Activated naive CD8-positive, alpha-beta T cell treated with anti-CD3 and anti-CD28 coated beads, Interleukin-2, amount 10 ng/mL, durations not matched to agents 7 days and 5 days (primary cell): Measurements from ENCODE around the gene RAB5B. TPM values are rescaled to one million over a fixed set of nuclear protein-coding genes. Genes with fewer than 3 reads are reported as not detected.
"Not testable (repeated sequence)": the region's sequence is repeated elsewhere in the genome, so short reads cannot be mapped to it uniquely, and the experiment has no call there.

ENCODE experiments used
- ATAC-seq: fragments of 150-1000 bp; cut with Tn5 transposase; one replicate; pipeline ENCODE4 v1.10.0; 2021; ENCODE audit warnings: low read depth, moderate library complexity
- POLR2A ChIA-PET: fragments of 350-600 bp; sonication (Branson Sonifier 250); formaldehyde crosslinking; loops from one replicate; lab custom pipeline; 2021; ENCODE audit warnings: antibody characterized with exemption; lab: Charles Lee
- DNase-seq: peaks from one replicate; pipeline ENCODE4 v3.0.0; 2021
- H3K27ac Mint-ChIP-seq: one replicate; pipeline ENCODE4 v1.8.0; 2022; ENCODE audit warnings: mild to moderate bottlenecking, mixed read lengths
- H3K27me3 Mint-ChIP-seq: one replicate; pipeline ENCODE4 v1.8.0; 2022; ENCODE audit warnings: mild to moderate bottlenecking, moderate library complexity, mixed read lengths
- H3K36me3 Mint-ChIP-seq: one replicate; pipeline ENCODE4 v1.8.0; 2021; ENCODE audit warnings: mild to moderate bottlenecking, mixed read lengths
- H3K4me1 Mint-ChIP-seq: one replicate; pipeline ENCODE4 v1.8.0; 2021; ENCODE audit warnings: mixed read lengths
- H3K4me3 Mint-ChIP-seq: one replicate; pipeline ENCODE4 v1.8.0; 2022; ENCODE audit warnings: mild to moderate bottlenecking, moderate library complexity, mixed read lengths
- H3K9me3 Mint-ChIP-seq: one replicate; pipeline ENCODE4 v1.8.0; 2021; ENCODE audit warnings: mixed read lengths
- total RNA-seq, 2 experiments: library from RNA; stranded (reverse); gene quantifications; one replicate each; pipeline ENCODE4 v1.2.3, GENCODE V29; 2021

The RAB5B gene
- total RNA-seq, 2 experiments from 2014 or later = 69.7 to 72.4 TPM

DNA sequence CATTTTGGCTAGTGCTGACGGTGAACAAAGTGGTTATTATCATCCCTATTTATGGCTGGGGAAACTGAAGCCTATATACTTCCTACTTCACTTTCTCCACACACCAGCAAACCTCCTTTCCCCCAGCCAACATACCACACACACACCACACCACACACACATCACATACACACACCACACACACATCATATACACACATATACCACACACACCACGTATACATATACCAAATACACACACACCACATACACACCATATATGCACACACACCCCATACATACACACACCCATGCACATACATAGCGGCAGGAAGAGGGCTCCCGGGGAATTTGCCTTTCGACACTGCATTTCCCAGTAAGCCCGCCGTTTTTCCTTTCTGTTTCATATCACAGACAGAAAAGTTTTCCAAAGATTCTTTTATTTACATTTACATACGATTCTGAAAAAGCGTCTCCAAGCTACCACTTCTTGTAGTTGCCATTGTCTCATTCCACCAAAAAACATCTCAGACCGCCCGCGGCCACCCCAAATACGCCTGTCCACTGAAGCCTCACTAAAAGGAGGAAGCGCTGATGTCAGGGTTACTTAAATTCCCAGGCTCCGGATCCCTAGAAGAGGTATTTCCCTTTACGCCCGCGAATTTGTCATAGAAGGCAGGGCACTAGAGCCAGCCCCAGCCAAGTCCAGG lies 823 bp upstream of the RAB5B start:
- no peaks in the 10 kb centered on the region for H3K27me3 Mint-ChIP-seq
- DNase-seq = no peak
- POLR2A ChIA-PET = interaction anchor here (0.5 to 3.1 kb wide), 26 partner anchors 11 to 243 kb away, joined by 3 to 43 read pairs (median 8); partner anchors contain the start of genes CD63, DGKA, DNAJC14 and ESYT1
- no peak for ATAC-seq
- no peaks in the 10 kb centered on the region for H3K9me3 Mint-ChIP-seq
- no peak overlapping the region for H3K27ac Mint-ChIP-seq
- H3K36me3 Mint-ChIP-seq = peaks cover 5% of the 10 kb centered on the region
- H3K4me3 Mint-ChIP-seq = no peak overlapping the region
- H3K4me1 Mint-ChIP-seq = peaks cover 20% of the 10 kb centered on the region

DNA sequence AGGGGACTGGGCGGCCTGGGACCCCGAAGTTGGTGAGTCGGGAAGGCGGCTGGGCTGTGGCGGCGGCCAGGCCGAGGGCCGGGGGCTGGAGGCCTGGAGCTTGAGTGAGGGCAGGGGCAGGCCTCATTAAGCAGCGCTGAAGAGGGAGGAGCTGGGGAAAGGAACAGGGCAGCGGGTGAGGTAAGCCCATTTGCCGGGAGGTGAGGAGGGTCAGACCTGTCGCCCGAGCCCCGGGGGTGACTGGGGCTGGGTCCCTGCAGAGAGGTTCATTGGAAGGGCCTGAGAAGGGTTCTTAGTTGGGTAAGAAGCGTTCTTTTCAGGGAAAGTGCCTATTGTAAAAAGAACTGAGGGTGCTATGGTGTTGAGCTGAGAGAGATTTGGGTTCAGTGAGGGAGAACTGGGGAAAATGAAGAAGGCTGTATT lies 441 bp downstream of the RAB5B start:
- POLR2A ChIA-PET = interaction anchor here (0.5 to 3.1 kb wide), 40 partner anchors 9 to 1476 kb away, joined by 3 to 43 read pairs (median 4); partner anchors contain the start of genes CD63, DGKA, DNAJC14 and ESYT1
- H3K27me3 Mint-ChIP-seq = no peaks in the 10 kb centered on the region

DNA sequence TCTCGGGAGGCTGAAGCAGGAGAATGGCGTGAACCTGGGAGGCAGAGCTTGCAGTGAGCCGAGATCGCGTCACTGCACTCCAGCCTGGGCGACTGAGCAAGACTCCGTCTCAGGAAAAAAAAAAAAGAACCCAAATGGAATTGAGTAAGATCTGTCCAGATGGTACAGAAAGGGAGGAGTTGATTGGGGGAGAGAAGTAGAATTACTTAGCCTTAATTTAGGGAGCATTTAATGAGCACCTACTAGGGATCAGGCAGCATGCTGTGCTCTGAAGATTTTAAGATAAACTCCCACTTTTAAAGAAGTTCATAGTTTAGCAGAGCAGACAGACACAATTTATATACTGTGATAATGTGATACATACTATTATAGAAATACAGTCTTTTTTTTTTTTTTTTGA lies 4.5 kb downstream of the RAB5B start:
- H3K4me3 Mint-ChIP-seq = no peak overlapping the region
- H3K27ac Mint-ChIP-seq = no peak overlapping the region
- H3K9me3 Mint-ChIP-seq = no peaks in the 10 kb centered on the region
- peaks cover 13% of the 10 kb centered on the region for H3K4me1 Mint-ChIP-seq
- no peak for DNase-seq
- ATAC-seq = no peak
- peaks cover 6% of the 10 kb centered on the region for H3K36me3 Mint-ChIP-seq
- H3K27me3 Mint-ChIP-seq = no peaks in the 10 kb centered on the region
- POLR2A ChIA-PET = no interaction called here

More for the DNA sequence above, 441 bp downstream of the RAB5B start:
- Mint-ChIP-seq H3K9me3 (no peaks in the 10 kb centered on the region), H3K27ac (no peak overlapping the region), H3K4me1 (peaks cover 19% of the 10 kb centered on the region), H3K36me3 (peaks cover 7% of the 10 kb centered on the region), H3K4me3 (no peak overlapping the region)
- peak; percentile 11 for ATAC-seq
- no peak for DNase-seq

DNA sequence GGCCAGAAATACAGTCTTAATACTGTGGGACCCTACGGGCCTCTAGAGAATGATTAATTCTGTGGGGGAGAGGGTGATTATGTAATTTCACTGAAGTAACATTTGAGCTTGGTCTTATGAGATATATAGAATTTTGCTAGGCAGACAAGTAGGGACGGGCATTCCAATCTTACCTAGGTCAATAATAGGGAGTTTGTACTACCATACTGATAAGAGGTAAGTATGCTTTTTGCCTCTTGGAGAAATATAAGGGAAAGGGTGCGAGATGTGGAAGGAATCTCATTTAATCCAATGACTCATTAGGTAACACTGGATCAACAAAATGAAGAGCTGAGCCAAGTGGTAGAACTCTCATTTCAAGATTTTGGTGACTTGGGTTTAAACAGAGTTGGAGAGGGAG lies 5.2 kb downstream of the RAB5B start:
- H3K27me3 Mint-ChIP-seq = no peaks in the 10 kb centered on the region
- H3K9me3 Mint-ChIP-seq = no peaks in the 10 kb centered on the region
- DNase-seq = no peak
- H3K36me3 Mint-ChIP-seq = peaks cover 8% of the 10 kb centered on the region
- H3K4me1 Mint-ChIP-seq = peaks cover 13% of the 10 kb centered on the region
- POLR2A ChIA-PET = no interaction called here
- no peak overlapping the region for H3K27ac Mint-ChIP-seq
- no peak for ATAC-seq
- no peak overlapping the region for H3K4me3 Mint-ChIP-seq

DNA sequence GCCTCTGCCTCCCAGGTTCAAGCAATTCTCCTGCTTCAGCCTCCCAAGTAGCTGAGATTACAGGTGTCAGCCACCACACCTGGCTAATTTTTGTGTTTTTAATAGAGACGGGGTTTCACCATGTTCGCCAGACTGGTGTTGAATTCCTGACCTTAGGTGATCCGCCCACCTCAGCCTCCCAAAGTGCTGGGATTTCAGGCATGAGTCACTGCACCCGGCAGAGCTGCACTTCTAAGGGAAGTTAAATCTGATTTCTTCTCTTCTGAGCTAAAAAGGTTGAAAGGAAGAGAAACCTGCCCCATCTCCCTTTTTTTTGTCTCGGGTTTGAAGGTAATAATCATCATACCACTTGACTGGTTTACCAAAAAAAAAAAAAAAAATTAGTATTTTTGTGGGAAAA lies 8.0 kb downstream of the RAB5B start:
- not testable (repeated sequence) for H3K4me1 Mint-ChIP-seq, ATAC-seq, DNase-seq, H3K27me3 Mint-ChIP-seq, H3K4me3 Mint-ChIP-seq, H3K9me3 Mint-ChIP-seq, H3K27ac Mint-ChIP-seq, H3K36me3 Mint-ChIP-seq
- POLR2A ChIA-PET = interaction anchor here (1.1 kb wide), 3 partner anchors 14 to 123 kb away, joined by 3 to 5 read pairs (median 4); partner anchors contain the start of gene PA2G4

DNA sequence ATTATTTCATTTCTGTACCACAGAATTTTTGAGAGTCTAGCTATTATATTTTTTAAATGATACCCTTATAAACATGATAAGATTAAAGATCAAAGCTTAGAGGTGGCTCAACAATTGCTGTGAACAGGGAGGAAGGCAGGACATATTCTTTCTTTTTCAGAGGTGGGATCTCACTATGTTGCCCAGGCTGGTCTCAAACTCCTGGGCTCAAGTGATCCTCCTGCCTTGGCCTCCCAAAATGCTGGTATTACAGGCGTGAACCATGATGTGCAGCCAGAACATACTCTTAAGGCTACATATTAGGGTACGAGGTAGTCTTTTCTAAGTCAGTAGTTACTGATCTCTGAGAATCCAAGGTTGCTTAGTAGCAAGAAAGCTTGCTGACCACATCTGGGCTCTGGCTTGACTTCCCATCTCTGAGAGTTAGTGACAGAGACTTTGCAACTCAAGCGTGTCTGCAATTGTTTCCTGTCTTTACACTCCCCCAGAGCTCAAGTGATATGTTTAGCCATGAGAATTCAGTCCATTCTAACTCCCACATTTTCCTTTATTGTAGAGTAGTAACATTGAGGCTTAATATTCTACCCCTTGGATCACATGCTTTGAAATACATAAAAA lies 8.6 kb downstream of the RAB5B start:
- no peaks in the 10 kb centered on the region for H3K9me3 Mint-ChIP-seq
- no peak overlapping the region for H3K27ac Mint-ChIP-seq
- POLR2A ChIA-PET = interaction anchor here (1.1 to 3.3 kb wide), 4 partner anchors 8 to 122 kb away, joined by 3 to 21 read pairs (median 4); partner anchors contain the start of genes PA2G4 and RAB5B
- H3K36me3 Mint-ChIP-seq = peaks cover 10% of the 10 kb centered on the region
- no peak overlapping the region for H3K4me3 Mint-ChIP-seq
- no peaks in the 10 kb centered on the region for H3K27me3 Mint-ChIP-seq
- peaks cover 8% of the 10 kb centered on the region for H3K4me1 Mint-ChIP-seq
- ATAC-seq (peak; percentile 56), DNase-seq (no peak)

DNA sequence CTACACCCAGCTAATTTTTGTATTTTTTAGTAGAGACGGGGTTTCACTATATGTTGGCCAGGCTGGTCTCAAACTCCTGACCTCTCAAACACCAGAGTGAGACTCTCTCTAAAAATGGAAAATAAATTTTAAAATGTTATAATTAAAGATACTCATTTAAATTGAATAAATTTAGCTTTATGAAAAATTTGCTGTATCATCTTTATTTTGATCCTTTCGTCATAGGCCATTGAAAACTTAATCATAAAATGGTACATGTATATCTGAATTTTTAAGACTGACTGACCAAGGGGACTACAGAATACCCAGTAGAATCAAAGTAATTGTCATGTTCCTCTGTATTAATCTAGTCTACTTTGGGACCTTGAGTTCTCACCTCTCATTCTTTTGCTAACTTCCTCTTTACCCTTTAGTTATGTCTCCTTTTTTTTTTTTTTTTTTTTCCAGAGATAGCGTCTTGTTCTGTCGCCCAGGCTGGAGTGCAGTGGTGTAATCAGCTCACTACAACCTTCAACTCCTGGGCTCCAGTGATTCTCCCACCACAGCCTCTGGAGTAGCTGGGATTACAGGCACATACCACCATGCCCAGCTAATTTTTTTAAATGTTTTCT lies 9.5 kb downstream of the RAB5B start:
- Mint-ChIP-seq H3K9me3 (no peaks in the 10 kb centered on the region), H3K36me3 (peaks cover 14% of the 10 kb centered on the region), H3K4me1 (peaks cover 7% of the 10 kb centered on the region), H3K4me3 (no peak overlapping the region), H3K27ac (no peak overlapping the region), H3K27me3 (no peaks in the 10 kb centered on the region)
- POLR2A ChIA-PET = interaction anchor here (0.6 to 3.3 kb wide), 4 partner anchors 8 to 63 kb away, joined by 3 to 21 read pairs (median 3); partner anchors contain the start of gene RAB5B
- no peak for ATAC-seq
- no peak for DNase-seq

DNA sequence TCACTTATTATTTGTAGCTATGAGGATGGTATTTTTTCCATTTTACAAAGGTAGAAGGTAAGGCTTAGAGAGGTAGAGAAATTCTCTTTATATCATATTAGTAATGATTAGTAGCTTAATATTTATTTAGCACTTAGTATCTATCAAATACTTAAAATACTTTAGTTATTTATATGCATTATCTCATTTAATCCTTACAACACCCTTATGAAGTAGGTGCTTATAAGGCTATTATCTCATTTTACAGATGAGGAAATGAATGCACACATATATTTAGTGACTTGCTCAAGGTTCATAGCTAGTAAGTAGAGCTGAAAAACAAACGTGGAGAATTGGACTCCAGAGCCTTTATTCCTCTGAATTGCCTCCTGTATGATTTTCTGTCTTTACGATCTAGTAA lies 11.0 kb downstream of the RAB5B start:
- Mint-ChIP-seq H3K4me3 (no peak overlapping the region), H3K36me3 (peaks cover 19% of the 10 kb centered on the region), H3K4me1 (peaks cover 2% of the 10 kb centered on the region), H3K9me3 (no peaks in the 10 kb centered on the region), H3K27me3 (no peaks in the 10 kb centered on the region), H3K27ac (no peak overlapping the region)
- ATAC-seq (no peak), DNase-seq (no peak)
- POLR2A ChIA-PET = interaction anchor here (3.3 kb wide), 1 partner anchor 10 kb away, joined by 21 read pairs; the partner anchor contains the start of gene RAB5B

DNA sequence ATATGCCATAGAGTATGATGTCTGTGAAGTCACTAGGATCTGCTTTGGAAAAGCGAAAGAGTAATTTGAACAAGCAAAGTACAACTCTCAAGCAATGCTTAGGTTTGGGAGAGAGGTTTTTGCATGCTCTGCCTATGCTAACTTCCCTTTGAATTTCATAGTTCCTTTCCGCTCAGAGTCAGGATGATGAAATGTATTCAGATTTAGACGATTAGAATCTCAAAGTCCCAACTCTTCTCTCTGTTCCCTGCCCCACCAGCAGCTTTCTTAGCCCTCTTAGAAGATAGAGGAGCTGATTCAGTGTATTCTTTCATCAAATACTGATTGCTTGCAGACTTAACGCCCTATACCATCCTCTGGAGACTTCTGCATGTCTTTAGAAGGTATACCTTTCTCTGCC lies 11.5 kb downstream of the RAB5B start:
- Mint-ChIP-seq H3K36me3 (peaks cover 23% of the 10 kb centered on the region), H3K27ac (no peak overlapping the region), H3K4me3 (no peak overlapping the region), H3K27me3 (no peaks in the 10 kb centered on the region), H3K9me3 (no peaks in the 10 kb centered on the region), H3K4me1 (peaks cover 2% of the 10 kb centered on the region)
- POLR2A ChIA-PET = interaction anchor here (3.3 kb wide), 1 partner anchor 11 kb away, joined by 21 read pairs; the partner anchor contains the start of gene RAB5B
- no peak for DNase-seq
- ATAC-seq = no peak

DNA sequence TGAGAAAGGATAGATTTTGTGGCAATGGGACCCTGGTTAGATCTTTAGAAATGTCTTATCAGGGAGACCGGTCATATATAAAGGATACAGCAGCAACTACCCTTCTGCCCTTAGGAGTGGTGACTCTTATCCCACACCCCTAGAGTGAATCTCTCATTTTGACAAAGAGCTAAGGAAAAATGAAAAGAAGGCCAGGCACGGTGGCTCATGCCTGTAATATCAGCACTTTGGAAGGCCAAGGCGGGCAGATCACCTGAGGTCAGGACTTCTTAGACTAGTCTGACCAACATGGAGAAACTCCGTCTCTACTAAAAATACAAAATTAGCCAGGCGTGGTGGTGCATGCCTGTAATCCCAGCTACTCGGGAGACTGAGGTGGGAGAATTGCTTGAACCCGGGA lies 12.1 kb downstream of the RAB5B start:
- not testable (repeated sequence) for DNase-seq, H3K27ac Mint-ChIP-seq, H3K27me3 Mint-ChIP-seq, H3K4me3 Mint-ChIP-seq, H3K4me1 Mint-ChIP-seq, H3K9me3 Mint-ChIP-seq, ATAC-seq
- H3K36me3 Mint-ChIP-seq = peaks cover 28% of the 10 kb centered on the region
- POLR2A ChIA-PET = interaction anchor here (0.5 to 0.9 kb wide), 2 partner anchors 12 to 15 kb away, joined by 3 to 4 read pairs; no protein-coding TSS in a partner anchor

DNA sequence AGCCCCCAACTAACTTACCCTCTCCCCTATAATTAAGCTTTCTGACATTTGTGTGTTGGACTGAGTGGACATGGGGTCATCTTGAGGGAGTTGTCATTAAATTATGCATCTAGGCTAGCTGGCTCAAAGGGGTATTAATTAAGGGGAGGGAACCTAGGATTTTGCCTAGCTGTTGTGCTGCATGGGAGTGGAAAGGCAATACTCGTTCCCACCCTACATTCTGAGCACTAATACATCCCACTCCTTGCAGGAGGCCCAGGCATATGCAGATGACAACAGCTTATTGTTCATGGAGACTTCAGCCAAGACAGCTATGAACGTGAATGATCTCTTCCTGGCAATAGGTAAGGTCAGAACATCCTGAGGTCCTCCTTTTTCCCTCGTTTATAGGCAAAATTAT lies 17.2 kb downstream of the RAB5B start:
- Mint-ChIP-seq H3K4me3 (no peak overlapping the region), H3K27ac (no peak overlapping the region), H3K4me1 (peaks cover 4% of the 10 kb centered on the region), H3K9me3 (no peaks in the 10 kb centered on the region), H3K36me3 (peaks cover 41% of the 10 kb centered on the region), H3K27me3 (no peaks in the 10 kb centered on the region)
- no peak for ATAC-seq
- no peak for DNase-seq
- POLR2A ChIA-PET = no interaction called here

DNA sequence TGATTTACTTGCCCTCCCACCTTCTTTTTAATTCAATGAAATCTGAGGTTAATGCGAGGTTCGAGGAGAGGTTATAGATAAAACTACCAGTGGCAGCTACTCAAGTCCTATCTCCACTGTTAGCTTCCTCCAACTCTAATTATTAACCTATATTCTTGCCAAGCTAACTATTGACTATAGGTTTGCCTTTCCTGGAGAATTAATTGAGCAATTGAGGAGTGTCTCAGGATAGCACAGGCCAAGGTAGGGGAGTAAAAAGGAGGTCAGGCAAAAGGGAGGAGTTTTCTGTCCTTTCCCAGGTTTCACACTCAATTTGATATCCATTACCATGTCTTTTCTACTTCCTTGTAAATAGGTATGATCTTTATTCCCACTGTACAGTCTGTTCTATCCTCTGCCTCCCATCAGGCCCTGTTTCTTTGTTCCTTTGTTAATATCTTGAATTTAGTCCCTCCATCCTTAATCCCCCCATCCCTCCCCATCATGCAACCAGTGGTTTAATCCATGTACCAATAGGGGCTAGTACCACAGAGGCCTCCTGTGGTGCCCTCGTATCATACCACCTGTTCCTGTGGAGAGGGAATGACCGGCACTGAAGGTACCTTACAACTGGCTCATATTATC lies 19.5 kb downstream of the RAB5B start:
- no peak for ATAC-seq
- Mint-ChIP-seq H3K4me3 (no peak overlapping the region), H3K27ac (no peak overlapping the region), H3K27me3 (peaks cover 2% of the 10 kb centered on the region), H3K9me3 (no peaks in the 10 kb centered on the region), H3K4me1 (peaks cover 15% of the 10 kb centered on the region), H3K36me3 (peaks cover 34% of the 10 kb centered on the region)
- DNase-seq = no peak
- POLR2A ChIA-PET = no interaction called here

DNA sequence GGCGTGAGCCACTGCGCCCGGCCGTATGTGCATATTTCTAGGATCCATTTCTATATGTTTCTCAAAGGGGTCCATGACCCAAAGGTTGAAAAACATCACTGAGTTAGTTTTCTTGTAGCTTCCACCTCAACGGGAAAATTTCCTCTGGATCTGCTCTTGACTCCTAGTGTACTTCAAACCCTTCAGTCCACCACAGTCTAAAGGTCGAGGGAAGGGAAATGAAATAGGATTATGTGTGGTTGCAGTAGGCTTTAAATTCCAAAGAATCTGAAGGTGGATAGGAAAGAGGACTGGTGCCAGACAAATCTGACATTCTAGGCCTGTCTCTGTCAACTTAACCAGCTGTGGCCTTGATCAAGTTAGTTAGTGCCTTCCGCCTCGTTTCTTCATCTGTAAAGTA lies 21.5 kb downstream of the RAB5B start:
- Mint-ChIP-seq H3K27ac (no peak overlapping the region), H3K4me1 (peaks cover 21% of the 10 kb centered on the region), H3K27me3 (peaks cover 2% of the 10 kb centered on the region), H3K36me3 (peaks cover 27% of the 10 kb centered on the region), H3K9me3 (no peaks in the 10 kb centered on the region), H3K4me3 (no peak overlapping the region)
- DNase-seq (no peak), ATAC-seq (no peak)
- POLR2A ChIA-PET = interaction anchor here (0.7 to 3.1 kb wide), 5 partner anchors 22 to 278 kb away, joined by 3 to 16 read pairs (median 14); partner anchors contain the start of genes IKZF4, PA2G4, RAB5B and ZC3H10
